OCI-LY7 (cell line): ENCODE measurements around the gene PDILT.
"Not testable (repeated sequence)": the region's sequence is repeated elsewhere in the genome, so short reads cannot be mapped to it uniquely, and the experiment has no call there.

Experiments used
- EZH2phosphoT487 ChIP-seq: fragments of 200-600 bp; sonication (generic); IDR thresholded peaks from 2 replicates; pipeline ENCODE4 v1.6.1; 2018; ENCODE audit warnings: low read depth, borderline replicate concordance, mild to moderate bottlenecking, mixed run types, antibody characterized with exemption, low read length, moderate library complexity, mixed read lengths
- TF ChIP-seq, protein P1 (sequence below): fragments of 200-600 bp; sonication (generic); conservative IDR thresholded peaks from 2 replicates; pipeline ENCODE4 v1.5.1; 2014; ENCODE audit warnings: mild to moderate bottlenecking, antibody characterized with exemption, low read length, moderate library complexity, mixed read lengths

DNA sequence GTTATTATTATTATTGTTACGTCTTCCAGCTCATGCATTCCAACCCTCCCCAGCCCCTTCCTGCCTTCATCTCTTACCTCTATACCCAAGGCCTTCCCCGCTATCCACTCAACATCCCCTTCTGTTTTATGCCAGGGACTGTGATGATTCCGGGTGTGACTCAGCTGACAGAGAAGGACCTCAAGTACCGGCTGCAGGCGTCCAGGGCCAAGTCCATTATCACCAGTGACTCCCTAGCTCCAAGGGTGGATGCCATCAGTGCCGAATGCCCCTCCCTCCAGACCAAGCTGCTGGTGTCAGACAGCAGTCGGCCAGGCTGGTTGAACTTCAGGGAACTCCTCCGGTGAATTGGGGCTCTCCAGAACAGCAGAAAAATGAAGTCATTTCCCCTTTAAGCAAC, 14.6 kb upstream of the PDILT start:
- TF ChIP-seq, protein P1, sequence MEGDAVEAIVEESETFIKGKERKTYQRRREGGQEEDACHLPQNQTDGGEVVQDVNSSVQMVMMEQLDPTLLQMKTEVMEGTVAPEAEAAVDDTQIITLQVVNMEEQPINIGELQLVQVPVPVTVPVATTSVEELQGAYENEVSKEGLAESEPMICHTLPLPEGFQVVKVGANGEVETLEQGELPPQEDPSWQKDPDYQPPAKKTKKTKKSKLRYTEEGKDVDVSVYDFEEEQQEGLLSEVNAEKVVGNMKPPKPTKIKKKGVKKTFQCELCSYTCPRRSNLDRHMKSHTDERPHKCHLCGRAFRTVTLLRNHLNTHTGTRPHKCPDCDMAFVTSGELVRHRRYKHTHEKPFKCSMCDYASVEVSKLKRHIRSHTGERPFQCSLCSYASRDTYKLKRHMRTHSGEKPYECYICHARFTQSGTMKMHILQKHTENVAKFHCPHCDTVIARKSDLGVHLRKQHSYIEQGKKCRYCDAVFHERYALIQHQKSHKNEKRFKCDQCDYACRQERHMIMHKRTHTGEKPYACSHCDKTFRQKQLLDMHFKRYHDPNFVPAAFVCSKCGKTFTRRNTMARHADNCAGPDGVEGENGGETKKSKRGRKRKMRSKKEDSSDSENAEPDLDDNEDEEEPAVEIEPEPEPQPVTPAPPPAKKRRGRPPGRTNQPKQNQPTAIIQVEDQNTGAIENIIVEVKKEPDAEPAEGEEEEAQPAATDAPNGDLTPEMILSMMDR: not testable (repeated sequence)
- TF ChIP-seq EZH2phosphoT487: not testable (repeated sequence)
